Nephron (organoid): ENCODE results near the gene PTPRN2.

Experiments
- H3K27ac Mint-ChIP-seq, 3 experiments: 2 replicates each; pipeline ENCODE4 v1.8.0; 2020; ENCODE audit warnings: mixed read lengths in 3 of 3, mild to moderate bottlenecking in 2 of 3, moderate library complexity in 1 of 3
- H3K27me3 Mint-ChIP-seq: 2 replicates; pipeline ENCODE4 v1.8.0; 2021; ENCODE audit warnings: low read depth, mild to moderate bottlenecking, moderate library complexity, mixed read lengths
- H3K36me3 Mint-ChIP-seq: 2 replicates; pipeline ENCODE4 v1.8.0; 2020; ENCODE audit warnings: low read depth, mixed read lengths
- H3K4me1 Mint-ChIP-seq: 2 replicates; pipeline ENCODE4 v1.8.0; 2020; ENCODE audit warnings: mixed read lengths
- H3K4me3 Mint-ChIP-seq, 3 experiments: 2 replicates each; pipeline ENCODE4 v1.8.0; 2020; ENCODE audit warnings: mild to moderate bottlenecking in 3 of 3, mixed read lengths in 3 of 3, moderate library complexity in 2 of 3
- H3K9me3 Mint-ChIP-seq: 2 replicates; pipeline ENCODE4 v1.8.0; 2020; ENCODE audit warnings: mixed read lengths
- TF ChIP-seq, protein P1 (sequence below), 3 experiments: fragments of 200-600 bp; sonication (generic); IDR thresholded peaks; one replicate each; pipeline ENCODE4 v1.5.0; 2021; ENCODE audit warnings: antibody characterized with exemption in 3 of 3; ENCODE audit not compliant: unreplicated experiment in 3 of 3

The PTPRN2 gene

GRCh38 chr7:157978766-157979165 is 608.9 kb downstream of the PTPRN2 start:
- Mint-ChIP-seq H3K27ac (no peak overlapping the region), H3K36me3 (peaks cover 4% of the 10 kb centered on the region)

GRCh38 chr7:157977717-157978496 is 609.7 kb downstream of the PTPRN2 start:
- H3K4me1 Mint-ChIP-seq = no peaks in the 10 kb centered on the region
- TF ChIP-seq, protein P1, sequence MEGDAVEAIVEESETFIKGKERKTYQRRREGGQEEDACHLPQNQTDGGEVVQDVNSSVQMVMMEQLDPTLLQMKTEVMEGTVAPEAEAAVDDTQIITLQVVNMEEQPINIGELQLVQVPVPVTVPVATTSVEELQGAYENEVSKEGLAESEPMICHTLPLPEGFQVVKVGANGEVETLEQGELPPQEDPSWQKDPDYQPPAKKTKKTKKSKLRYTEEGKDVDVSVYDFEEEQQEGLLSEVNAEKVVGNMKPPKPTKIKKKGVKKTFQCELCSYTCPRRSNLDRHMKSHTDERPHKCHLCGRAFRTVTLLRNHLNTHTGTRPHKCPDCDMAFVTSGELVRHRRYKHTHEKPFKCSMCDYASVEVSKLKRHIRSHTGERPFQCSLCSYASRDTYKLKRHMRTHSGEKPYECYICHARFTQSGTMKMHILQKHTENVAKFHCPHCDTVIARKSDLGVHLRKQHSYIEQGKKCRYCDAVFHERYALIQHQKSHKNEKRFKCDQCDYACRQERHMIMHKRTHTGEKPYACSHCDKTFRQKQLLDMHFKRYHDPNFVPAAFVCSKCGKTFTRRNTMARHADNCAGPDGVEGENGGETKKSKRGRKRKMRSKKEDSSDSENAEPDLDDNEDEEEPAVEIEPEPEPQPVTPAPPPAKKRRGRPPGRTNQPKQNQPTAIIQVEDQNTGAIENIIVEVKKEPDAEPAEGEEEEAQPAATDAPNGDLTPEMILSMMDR (IDR thresholded peaks at IDR 0.05; ENCODE audit: unreplicated experiment in 3 of 3) = no peak
- no peak overlapping the region for H3K27ac Mint-ChIP-seq
- H3K9me3 Mint-ChIP-seq = peaks cover 19% of the 10 kb centered on the region
- peaks cover 4% of the 10 kb centered on the region for H3K36me3 Mint-ChIP-seq
- no peak overlapping the region for H3K4me3 Mint-ChIP-seq
- H3K27me3 Mint-ChIP-seq = peaks cover 10% of the 10 kb centered on the region

More at GRCh38 chr7:157978766-157979165, 608.9 kb downstream of the PTPRN2 start:
- TF ChIP-seq, protein P1 (IDR thresholded peaks at IDR 0.05; ENCODE audit: unreplicated experiment in 3 of 3) = no peak
- Mint-ChIP-seq H3K4me1 (no peaks in the 10 kb centered on the region), H3K9me3 (peaks cover 16% of the 10 kb centered on the region), H3K27me3 (peaks cover 10% of the 10 kb centered on the region), H3K4me3 (no peak overlapping the region)

GRCh38 chr7:157977306-157977705 is 610.3 kb downstream of the PTPRN2 start:
- Mint-ChIP-seq H3K27ac (no peak overlapping the region), H3K36me3 (peaks cover 4% of the 10 kb centered on the region), H3K9me3 (peaks cover 19% of the 10 kb centered on the region), H3K27me3 (peaks cover 10% of the 10 kb centered on the region), H3K4me3 (no peak overlapping the region), H3K4me1 (no peaks in the 10 kb centered on the region)
- TF ChIP-seq, protein P1 (IDR thresholded peaks at IDR 0.05; ENCODE audit: unreplicated experiment in 3 of 3) = no peak

DNA sequence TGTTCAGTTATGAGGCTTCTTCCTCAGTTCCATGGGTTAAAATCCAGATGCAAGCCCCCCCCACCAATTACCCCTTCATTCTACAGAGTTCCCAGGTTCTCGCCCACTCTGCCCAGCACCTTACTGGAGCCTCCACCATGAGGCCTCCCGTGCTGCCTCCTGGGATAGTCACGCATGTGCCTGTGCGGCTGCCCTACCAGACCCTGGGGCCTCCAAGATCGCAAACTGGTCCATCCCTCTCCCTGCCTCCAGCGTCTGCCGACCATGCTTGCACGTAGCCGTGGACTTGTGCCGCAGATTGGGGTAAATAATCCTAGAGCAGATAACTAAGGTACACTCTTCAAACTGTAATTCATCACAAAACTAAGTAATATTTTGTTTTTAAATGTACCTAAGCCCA is 611.2 kb downstream of the PTPRN2 start:
- Mint-ChIP-seq H3K4me1 (no peaks in the 10 kb centered on the region), H3K9me3 (peaks cover 22% of the 10 kb centered on the region), H3K36me3 (peaks cover 4% of the 10 kb centered on the region), H3K27ac (no peak overlapping the region), H3K4me3 (no peak overlapping the region), H3K27me3 (peaks cover 8% of the 10 kb centered on the region)
- TF ChIP-seq, protein P1 (IDR thresholded peaks at IDR 0.05; ENCODE audit: unreplicated experiment in 3 of 3) = no peak

DNA sequence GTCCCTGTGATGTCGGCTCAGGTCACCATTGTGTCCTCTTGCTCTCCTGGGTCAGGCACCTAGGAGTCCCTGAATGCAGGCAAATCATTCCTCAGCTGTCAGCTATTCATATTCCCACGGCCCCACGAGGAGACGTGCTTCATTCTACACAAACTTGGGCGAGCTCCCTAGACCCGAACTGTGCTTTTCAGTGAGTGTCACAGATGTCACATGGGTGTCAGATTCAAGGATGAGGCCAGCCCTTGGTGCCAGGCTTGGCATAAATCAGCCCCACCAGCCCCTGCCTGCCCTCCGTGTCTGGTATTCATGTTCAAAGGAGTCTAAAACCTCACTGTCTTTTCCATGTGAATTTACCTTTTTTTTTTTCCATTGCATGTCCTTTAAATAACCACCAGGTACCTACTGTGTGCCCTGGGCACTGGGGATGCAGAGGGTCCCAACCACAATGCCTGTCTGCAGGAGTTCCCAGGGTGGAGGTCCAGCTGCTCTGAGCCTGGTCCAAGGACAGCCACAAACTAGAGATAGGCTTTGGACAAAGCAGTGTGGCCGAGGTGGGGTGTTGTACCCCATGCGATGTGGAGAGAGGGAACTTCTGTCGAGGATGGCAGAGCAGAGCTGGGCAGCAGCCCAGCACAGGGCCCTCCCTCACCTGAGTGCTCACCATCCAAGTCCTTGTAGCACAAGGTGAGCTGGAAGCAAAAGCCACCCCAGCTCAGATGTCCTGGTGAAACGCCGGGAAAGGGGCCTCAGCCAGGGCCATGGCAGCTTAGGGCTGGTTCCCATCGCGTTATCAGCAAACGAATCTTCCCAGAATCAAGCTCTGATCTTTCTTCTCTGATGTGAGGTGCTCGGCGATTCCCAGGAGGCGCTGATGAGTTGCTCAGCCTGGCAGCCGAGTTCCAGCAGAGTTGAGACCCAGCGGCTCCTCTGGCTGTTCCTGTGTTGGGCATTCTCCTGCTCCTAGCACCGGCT is 611.9 kb downstream of the PTPRN2 start:
- H3K27me3 Mint-ChIP-seq = peaks cover 8% of the 10 kb centered on the region
- no peaks in the 10 kb centered on the region for H3K4me1 Mint-ChIP-seq
- TF ChIP-seq, protein P1 (IDR thresholded peaks at IDR 0.05; ENCODE audit: unreplicated experiment in 3 of 3) = no peak
- H3K4me3 Mint-ChIP-seq = no peak overlapping the region
- peaks cover 4% of the 10 kb centered on the region for H3K36me3 Mint-ChIP-seq
- H3K9me3 Mint-ChIP-seq = peaks cover 26% of the 10 kb centered on the region
- H3K27ac Mint-ChIP-seq = no peak overlapping the region
